IPS-15b (cell line): Measurements from ENCODE around the gene S100A1.

Experiments
- H3K27me3 ChIP-seq: one replicate; pipeline ENCODE4 v1.6.1; 2013; ENCODE audit warnings: low read length; ENCODE audit not compliant: control insufficient read depth, insufficient read depth
- H3K36me3 ChIP-seq: one replicate; pipeline ENCODE4 v1.6.1; 2013; ENCODE audit warnings: low read length; ENCODE audit not compliant: control insufficient read depth, insufficient read depth
- H3K4me1 ChIP-seq: one replicate; pipeline ENCODE4 v1.6.1; 2013; ENCODE audit warnings: mild to moderate bottlenecking, low read length; ENCODE audit not compliant: control insufficient read depth, insufficient read depth
- H3K4me3 ChIP-seq: one replicate; pipeline ENCODE4 v1.5.1; 2013; ENCODE audit warnings: low read depth, low read length
- H3K9ac ChIP-seq: one replicate; pipeline ENCODE4 v1.6.1; 2013; ENCODE audit warnings: low read depth, mild to moderate bottlenecking, low read length
- H3K9me3 ChIP-seq: one replicate; pipeline ENCODE4 v1.6.1; 2013; ENCODE audit warnings: mild to moderate bottlenecking, low read length; ENCODE audit not compliant: control insufficient read depth, insufficient read depth

S100A1 gene

DNA sequence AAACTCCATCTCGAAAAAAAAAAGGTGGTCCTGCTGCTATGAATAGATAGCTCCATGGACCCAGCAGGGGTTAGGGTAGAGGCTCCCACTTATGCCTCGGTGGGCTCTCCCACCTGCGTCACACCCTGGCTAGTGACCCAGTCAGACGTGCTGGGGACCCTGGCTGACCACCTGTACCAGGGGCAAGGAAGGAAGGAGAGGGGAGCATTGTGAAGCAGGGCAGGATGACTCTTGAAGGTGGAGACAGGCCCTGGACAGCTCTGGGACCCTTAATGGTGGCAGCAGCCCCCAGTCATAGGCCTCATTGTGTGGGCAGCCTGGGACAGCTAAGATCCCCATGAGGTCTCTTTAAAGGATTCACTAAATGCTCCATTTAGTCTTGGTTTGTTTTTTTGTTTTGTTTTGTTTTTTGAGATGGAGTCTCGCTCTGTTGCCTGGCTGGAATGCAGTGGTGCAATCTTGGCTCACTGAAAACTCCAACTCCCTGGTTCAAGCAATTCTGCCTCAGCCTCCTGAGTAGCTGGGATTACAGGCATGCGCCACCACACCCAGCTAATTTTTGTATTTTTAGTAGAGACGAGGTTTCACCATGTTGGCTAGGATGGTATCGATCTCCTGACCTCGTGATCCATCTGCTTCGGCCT is 19.9 kb downstream of the S100A1 start:
- Histone ChIP-seq H3K36me3 (peaks cover 23% of the 10 kb centered on the region), H3K27me3 (no peaks in the 10 kb centered on the region), H3K4me3 (no peak overlapping the region), H3K4me1 (peaks cover 3% of the 10 kb centered on the region), H3K9ac (no peak overlapping the region), H3K9me3 (no peaks in the 10 kb centered on the region)

DNA sequence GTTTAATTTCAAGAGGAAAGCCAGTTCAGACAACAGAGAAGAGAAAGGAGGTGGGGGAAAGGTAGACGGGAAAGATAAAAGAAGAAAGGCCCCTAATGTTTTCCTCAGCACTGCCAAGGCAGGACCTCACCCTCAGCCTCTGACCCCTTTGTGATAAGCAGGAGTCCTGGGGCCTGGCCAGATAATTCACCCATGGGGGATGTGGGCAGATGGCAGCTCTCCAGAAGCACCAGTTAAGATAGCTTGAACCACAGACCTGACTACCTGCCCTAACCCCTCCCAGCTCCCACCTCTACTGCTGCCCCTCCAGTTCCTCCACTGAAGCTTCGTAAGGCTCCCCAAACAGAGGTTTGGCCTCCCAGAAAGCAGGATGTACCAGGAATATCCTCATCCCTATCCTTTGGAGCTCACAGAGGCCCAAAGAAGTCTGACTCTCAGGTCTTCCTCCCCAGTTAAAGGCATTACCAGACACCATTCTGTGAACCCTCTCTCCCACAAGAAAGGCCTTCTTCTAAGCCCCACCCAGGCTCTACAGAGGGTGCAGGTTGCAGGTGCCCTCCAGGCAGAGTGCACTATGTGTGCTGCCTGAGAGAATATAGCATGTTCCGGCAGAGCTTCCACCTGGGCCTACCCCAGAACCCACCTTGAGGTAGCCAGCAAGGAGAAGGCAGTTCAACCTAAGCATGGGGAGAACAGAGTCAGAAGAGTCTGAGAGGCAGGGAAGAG is 21.1 kb downstream of the S100A1 start:
- H3K4me3 ChIP-seq, result no peak overlapping the region
- H3K27me3 ChIP-seq, result no peaks in the 10 kb centered on the region
- no peak overlapping the region for H3K9ac ChIP-seq
- no peaks in the 10 kb centered on the region for H3K9me3 ChIP-seq
- H3K4me1 ChIP-seq, result peaks cover 3% of the 10 kb centered on the region
- peaks cover 13% of the 10 kb centered on the region for H3K36me3 ChIP-seq

DNA sequence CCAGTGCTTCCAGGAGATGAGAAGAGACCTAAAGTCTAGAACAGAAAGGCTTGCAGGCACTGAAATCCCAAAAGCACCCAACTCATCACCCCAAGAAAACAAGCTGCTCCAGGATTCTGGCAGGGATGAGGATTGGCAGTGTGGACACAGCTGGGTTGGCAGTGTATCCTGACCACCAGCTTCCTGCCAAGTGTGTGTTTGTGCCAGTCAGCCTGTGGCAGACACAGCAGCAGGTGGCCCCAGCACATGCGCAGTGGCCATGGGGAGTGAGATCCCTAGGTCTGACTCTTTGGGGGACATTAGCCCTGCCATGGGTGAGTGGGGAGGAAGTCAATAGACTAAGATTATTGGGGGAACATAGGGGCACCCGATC is 21.6 kb downstream of the S100A1 start:
- no peak overlapping the region for H3K4me3 ChIP-seq
- no peaks in the 10 kb centered on the region for H3K27me3 ChIP-seq
- H3K4me1 ChIP-seq, result peaks cover 3% of the 10 kb centered on the region
- peaks cover 13% of the 10 kb centered on the region for H3K36me3 ChIP-seq
- no peaks in the 10 kb centered on the region for H3K9me3 ChIP-seq
- H3K9ac ChIP-seq, result no peak overlapping the region

DNA sequence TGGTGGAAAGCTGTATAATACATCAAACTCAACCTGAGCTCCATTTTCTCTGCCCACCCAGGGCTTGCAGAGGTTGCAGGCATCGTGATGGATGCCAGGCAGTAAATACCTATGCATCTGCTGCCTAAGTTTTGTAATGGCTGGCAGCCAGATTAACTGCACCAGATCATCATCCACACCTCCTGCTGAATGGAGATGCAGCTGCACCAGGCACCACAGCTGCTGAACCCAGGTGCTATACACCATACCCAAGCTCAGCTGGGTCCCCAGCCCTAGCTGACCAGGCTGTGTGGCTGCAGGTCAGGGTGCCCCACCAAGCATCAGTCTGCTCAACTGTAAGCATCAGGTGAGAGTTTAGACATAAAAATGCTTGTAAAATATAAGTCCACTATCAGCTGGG is 23.5 kb downstream of the S100A1 start:
- Histone ChIP-seq H3K27me3 (no peaks in the 10 kb centered on the region), H3K9me3 (no peaks in the 10 kb centered on the region), H3K4me3 (no peak overlapping the region), H3K36me3 (no peaks in the 10 kb centered on the region), H3K4me1 (peaks cover 3% of the 10 kb centered on the region), H3K9ac (no peak overlapping the region)

DNA sequence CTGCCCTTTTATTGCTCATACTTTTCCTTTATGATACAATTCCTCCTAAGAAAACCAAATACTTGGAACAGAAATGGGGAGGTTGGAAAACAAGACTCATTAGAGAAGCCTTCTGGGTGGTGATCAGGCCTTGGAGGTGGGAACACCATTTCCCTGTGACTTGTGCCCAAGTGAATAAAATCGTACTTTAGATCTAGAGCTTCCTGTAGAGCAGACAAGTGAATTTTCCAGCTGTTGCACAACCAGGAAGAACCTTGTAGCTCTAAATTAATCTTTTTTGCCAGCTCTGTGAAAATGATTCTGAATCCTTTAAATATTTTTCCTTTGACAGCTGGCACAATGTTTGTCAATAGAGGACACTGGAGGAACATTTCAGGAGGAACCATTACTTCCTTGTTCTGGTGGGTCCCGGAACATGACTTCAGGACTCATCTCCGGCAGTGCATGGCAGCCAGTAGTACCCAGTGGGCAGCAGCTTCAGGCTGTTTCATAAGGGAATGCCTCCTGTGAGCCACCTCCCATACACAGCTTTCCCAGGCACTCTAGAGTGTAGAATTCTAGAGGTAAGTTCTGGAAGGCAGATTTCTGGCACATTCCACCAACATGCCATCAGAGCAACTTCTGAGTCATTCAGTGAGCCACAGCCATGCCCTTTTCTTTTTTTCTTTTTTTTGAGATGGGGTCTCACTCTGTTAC is 24.7 kb downstream of the S100A1 start:
- Histone ChIP-seq H3K27me3 (no peaks in the 10 kb centered on the region), H3K4me1 (no peaks in the 10 kb centered on the region), H3K4me3 (no peak overlapping the region), H3K9ac (no peak overlapping the region), H3K9me3 (no peaks in the 10 kb centered on the region), H3K36me3 (no peaks in the 10 kb centered on the region)

DNA sequence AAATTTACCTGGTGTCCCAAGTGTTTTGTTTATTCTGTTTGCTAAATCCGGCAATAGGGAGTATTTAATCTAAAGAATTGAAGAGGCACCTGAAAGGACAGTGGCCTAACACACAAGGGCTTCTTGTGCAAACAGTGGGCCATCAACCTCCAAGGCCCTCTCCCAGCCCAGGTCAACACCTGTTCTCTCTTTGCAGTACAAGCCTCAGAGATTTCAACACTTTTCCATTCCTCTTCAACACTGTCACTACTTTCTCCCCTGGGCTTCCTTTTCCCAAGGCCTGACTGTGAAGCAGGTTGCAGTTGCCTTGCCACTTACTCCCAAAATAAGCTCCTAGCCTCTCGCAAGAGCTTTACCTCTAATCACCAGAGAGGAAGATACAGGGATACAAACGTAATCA is 27.1 kb downstream of the S100A1 start:
- no peak overlapping the region for H3K9ac ChIP-seq

DNA sequence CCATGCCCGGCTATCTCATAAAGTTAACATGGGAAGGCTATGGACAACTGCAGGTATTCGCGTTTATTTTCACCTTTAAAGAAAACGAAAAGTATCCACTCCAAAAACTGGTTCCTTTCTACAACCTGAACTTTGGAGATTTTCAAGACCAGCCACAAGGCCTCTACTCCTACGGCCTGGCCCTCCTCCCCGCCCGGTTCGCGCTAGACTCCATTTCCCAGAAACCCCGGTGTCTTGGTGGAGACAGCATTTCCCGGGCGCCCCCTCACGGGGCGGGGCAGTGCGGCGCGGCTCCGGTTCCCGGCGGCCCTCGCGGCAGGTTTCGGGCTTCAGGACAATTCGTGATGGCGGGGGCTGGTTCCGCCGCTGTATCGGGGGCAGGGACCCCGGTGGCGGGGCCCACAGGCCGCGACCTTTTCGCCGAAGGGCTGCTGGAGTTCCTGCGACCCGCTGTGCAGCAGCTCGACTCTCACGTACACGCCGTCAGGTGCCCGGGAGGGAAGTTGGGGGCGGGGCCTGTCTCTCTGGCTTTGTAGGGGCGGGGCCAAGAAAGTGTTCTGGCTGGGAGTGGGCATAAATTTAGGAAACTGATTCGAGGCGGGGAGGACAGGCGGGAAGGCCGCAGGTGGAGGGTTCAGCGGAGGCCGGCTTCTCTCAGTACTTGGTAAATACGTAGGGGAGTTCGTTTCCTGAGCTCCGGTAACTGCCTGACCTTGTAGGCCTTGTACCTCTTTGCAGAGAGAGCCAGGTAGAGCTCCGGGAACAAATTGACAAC is 30.4 kb downstream of the S100A1 start, which contains the start of gene SNAPIN:
Gene SNAPIN (plus strand): TSS at position 304 of the 775 bp plus-strand sequence. CDS start 41 bp downstream, at position 345.
- H3K36me3 ChIP-seq, result peaks cover 27% of the 10 kb centered on the region
- no peaks in the 10 kb centered on the region for H3K27me3 ChIP-seq
- peak within 1 kb of the TSS; percentile 54 for H3K9ac ChIP-seq
- peak within 1 kb of the TSS; percentile 86 for H3K4me3 ChIP-seq
- H3K4me1 ChIP-seq, result peaks cover 2% of the 10 kb centered on the region
- H3K9me3 ChIP-seq, result no peaks in the 10 kb centered on the region

More for the DNA sequence above, 27.1 kb downstream of the S100A1 start:
- Histone ChIP-seq H3K27me3 (no peaks in the 10 kb centered on the region), H3K4me3 (no peak overlapping the region), H3K9me3 (no peaks in the 10 kb centered on the region), H3K4me1 (peaks cover 2% of the 10 kb centered on the region), H3K36me3 (peaks cover 5% of the 10 kb centered on the region)

DNA sequence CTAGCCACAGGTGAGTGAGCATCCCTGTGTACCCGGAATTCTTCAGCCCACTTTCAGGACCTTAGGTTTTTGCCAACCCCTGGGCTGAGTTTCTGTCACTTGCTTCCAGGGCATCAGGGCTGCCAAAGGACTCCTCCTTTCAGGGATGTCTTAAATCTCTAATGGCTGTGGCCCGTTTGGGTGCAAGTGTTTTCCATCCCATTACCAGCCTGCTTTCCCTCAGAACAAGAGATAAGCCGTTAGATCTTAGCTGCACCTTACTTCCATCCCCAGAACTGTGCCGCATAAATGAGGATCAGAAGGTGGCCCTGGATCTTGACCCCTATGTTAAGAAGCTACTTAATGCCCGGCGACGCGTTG is 30.9 kb downstream of the S100A1 start:
- H3K36me3 ChIP-seq, result peaks cover 31% of the 10 kb centered on the region
- peaks cover 2% of the 10 kb centered on the region for H3K4me1 ChIP-seq
- no peaks in the 10 kb centered on the region for H3K27me3 ChIP-seq
- H3K9me3 ChIP-seq, result no peaks in the 10 kb centered on the region
- H3K4me3 ChIP-seq, result peak overlapping the region; percentile 86
- H3K9ac ChIP-seq, result peak overlapping the region; percentile 54

DNA sequence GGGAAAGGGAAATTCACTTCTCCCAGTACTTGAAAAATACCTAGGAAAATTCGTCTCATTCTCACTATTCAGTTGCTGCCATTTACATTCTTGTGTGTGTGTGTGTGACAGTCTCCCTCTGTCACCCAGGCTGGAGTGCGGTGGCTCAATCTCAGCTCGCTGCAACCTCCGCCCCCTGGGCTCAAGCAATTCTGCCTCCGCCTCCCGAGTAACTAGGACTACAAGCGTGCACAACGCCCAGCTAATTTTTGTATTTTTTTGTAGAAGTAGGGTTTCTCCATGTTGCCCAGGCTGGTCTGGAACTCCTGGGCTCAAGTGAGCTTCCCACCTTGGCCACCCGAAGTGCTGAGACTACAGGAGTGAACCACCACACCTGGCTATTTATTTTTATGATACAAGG is 31.4 kb downstream of the S100A1 start:
- Histone ChIP-seq H3K27me3 (no peaks in the 10 kb centered on the region), H3K4me1 (peaks cover 2% of the 10 kb centered on the region), H3K9me3 (no peaks in the 10 kb centered on the region), H3K4me3 (peak overlapping the region; percentile 86), H3K36me3 (peaks cover 34% of the 10 kb centered on the region), H3K9ac (no peak overlapping the region)

DNA sequence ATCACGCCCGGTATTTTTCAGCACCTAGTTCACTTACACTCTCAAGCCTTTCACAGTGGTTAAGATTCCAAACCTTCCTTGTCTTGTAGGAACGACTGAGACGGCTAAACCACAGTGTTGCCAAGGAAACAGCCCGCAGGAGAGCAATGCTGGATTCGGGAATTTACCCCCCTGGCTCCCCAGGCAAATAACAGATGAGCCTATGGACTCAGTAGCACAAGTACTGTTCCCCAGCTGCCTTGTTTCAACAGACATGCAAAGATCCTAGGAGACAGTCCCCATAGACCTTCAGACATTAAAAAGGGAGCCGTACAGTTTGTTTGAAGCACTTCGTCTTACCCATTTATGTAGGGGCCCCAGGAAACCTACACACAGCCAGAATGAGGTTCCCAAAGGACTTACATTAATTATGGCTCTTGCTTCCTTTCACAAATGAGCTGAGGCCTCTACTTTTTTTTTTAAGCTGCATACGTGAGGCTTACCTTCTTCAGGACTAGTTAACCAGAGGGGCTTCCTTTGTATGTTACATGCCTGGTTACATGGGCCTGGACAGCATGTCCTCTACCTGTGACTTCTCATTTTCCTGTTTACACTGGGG is 33.0 kb downstream of the S100A1 start:
- H3K9me3 ChIP-seq, result no peaks in the 10 kb centered on the region
- H3K4me1 ChIP-seq, result peaks cover 2% of the 10 kb centered on the region
- peaks cover 46% of the 10 kb centered on the region for H3K36me3 ChIP-seq
- no peak overlapping the region for H3K9ac ChIP-seq
- no peak overlapping the region for H3K4me3 ChIP-seq
- no peaks in the 10 kb centered on the region for H3K27me3 ChIP-seq

DNA sequence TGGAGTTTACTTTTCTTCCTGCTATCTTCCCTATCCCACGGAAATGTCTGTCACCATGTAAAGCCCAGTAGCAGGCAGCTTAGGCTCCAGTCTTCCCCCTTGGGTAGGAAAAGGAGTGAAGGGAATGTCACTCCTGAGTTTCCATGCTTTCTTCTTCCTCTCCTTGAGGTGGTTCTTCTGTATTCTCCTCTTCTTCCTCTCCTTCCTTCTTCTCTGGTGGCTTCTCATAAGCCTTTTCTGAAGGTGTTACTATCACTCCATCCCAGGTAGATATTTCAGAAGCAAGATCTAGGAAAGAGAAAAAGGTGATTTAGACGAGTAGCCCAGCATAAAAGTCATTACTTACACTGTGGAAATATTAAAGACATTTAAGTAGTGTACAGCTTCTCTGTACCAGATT is 34.0 kb downstream of the S100A1 start:
- H3K4me3 ChIP-seq, result no peak overlapping the region
- peaks cover 2% of the 10 kb centered on the region for H3K4me1 ChIP-seq
- peaks cover 56% of the 10 kb centered on the region for H3K36me3 ChIP-seq
- H3K9me3 ChIP-seq, result no peaks in the 10 kb centered on the region
- H3K27me3 ChIP-seq, result no peaks in the 10 kb centered on the region
- no peak overlapping the region for H3K9ac ChIP-seq
